Vagina (tissue), 2 donors: ENCODE data around the gene SEZ6L. TPM values are rescaled to one million over a fixed set of nuclear protein-coding genes. Genes with fewer than 3 reads are reported as not detected.
A peak's percentile ranks its signal among the peaks of the same experiment; 100 is the strongest.

Experiments
- DNase-seq, 2 donors: peaks; one replicate each; pipeline ENCODE4 v3.0.0-alpha.2; 2017; ENCODE audit errors: extremely low spot score in 2 of 2
- H3K27ac ChIP-seq: fragments of 200-600 bp; sonication (generic); one replicate; pipeline ENCODE4 v1.5.1; 2019
- H3K27me3 ChIP-seq: fragments of 200-600 bp; sonication (generic); one replicate; pipeline ENCODE4 v1.5.1; 2019
- H3K36me3 ChIP-seq, 2 donors: fragments of 200-600 bp; sonication (generic); one replicate each; pipeline ENCODE4 v1.5.1; 2017 to 2019
- H3K4me1 ChIP-seq: fragments of 200-600 bp; sonication (generic); one replicate; pipeline ENCODE4 v1.5.1; 2019
- H3K4me3 ChIP-seq, 2 donors: fragments of 200-600 bp; sonication (generic); 1 replicate in 1 of 2; 2 replicates in 1 of 2; pipeline ENCODE4 v1.5.1; 2016 to 2019
- H3K9me3 ChIP-seq: fragments of 200-600 bp; sonication (generic); one replicate; pipeline ENCODE4 v1.5.1; 2019
- CTCF ChIP-seq, 3 experiments: fragments of 450-650 bp in 2 of 3; fragments of 200-600 bp in 1 of 3; sonication (generic) in 1 of 3; IDR thresholded peaks; one replicate each; pipeline ENCODE4 v1.5.1; 2017 to 2019; ENCODE audit warnings: antibody characterized with exemption in 3 of 3, mild to moderate bottlenecking in 2 of 3, moderate library complexity in 2 of 3
- POLR2A ChIP-seq, 2 donors: fragments of 450-650 bp; IDR thresholded peaks; one replicate each; pipeline ENCODE4 v1.6.1; 2017; ENCODE audit warnings: antibody characterized with exemption in 2 of 2, mild to moderate bottlenecking in 2 of 2, moderate library complexity in 2 of 2
- POLR2AphosphoS5 ChIP-seq, 2 donors: sonication (generic); formaldehyde crosslinking; IDR thresholded peaks; one replicate each; pipeline ENCODE4 v1.9.0; 2017; ENCODE audit warnings: antibody characterized with exemption in 2 of 2, mild to moderate bottlenecking in 2 of 2, low read depth in 1 of 2; ENCODE audit not compliant: insufficient read depth in 1 of 2
- intact Hi-C: fragments of 100-400 bp; cut with DNase I; formaldehyde crosslinking; loops from one replicate; pipeline ENCODE4 v1.15.1; 2023
- total RNA-seq: library from RNA; depleted of rRNA; stranded (reverse); fragments of >200 nt; gene quantifications from one replicate; pipeline ENCODE4 v1.2.3, GENCODE V29; 2016

SEZ6L gene
- total RNA-seq, 1 donor from 2014 or later = 1.2 TPM

- Histone ChIP-seq H3K9me3 (no peaks in the 10 kb centered on the region), H3K36me3 (no peaks in the 10 kb centered on the region), H3K4me1 (no peaks in the 10 kb centered on the region), H3K27me3 (no peaks in the 10 kb centered on the region), H3K27ac (no peak overlapping the region), H3K4me3 (no peak overlapping the region)
- peak in 1 of 2 donors; percentile 16 for DNase-seq
- intact Hi-C loops = no loop called here
- TF ChIP-seq CTCF (IDR thresholded peaks at IDR 0.05) = no peak
- TF ChIP-seq POLR2A (IDR thresholded peaks at IDR 0.05) = no peak
- TF ChIP-seq POLR2AphosphoS5 (IDR thresholded peaks at IDR 0.05; ENCODE audit: insufficient read depth in 1 of 2, low read depth in 1 of 2) = no peak
These were observed 25.6 kb downstream of the SEZ6L start for GRCh38 chr22:26194877-26195276.

- Histone ChIP-seq H3K9me3 (no peaks in the 10 kb centered on the region), H3K27ac (no peak overlapping the region), H3K4me3 (no peak overlapping the region), H3K36me3 (no peaks in the 10 kb centered on the region), H3K4me1 (no peaks in the 10 kb centered on the region), H3K27me3 (no peaks in the 10 kb centered on the region)
- TF ChIP-seq POLR2AphosphoS5 (IDR thresholded peaks at IDR 0.05; ENCODE audit: insufficient read depth in 1 of 2, low read depth in 1 of 2) (no peak), POLR2A (IDR thresholded peaks at IDR 0.05) (no peak), CTCF (IDR thresholded peaks at IDR 0.05) (no peak)
- intact Hi-C loops = no loop called here
- peak in 1 of 2 donors; percentile 13 for DNase-seq
These were observed 27.4 kb downstream of the SEZ6L start for GRCh38 chr22:26196657-26197056.

GRCh38 chr22:26197425-26197824, 28.2 kb downstream of the SEZ6L start:
- no peak overlapping the region for H3K27ac ChIP-seq
- peak in 1 of 2 donors; percentile 49 for DNase-seq
- H3K36me3 ChIP-seq = no peaks in the 10 kb centered on the region
- H3K9me3 ChIP-seq = no peaks in the 10 kb centered on the region
- H3K4me1 ChIP-seq = no peaks in the 10 kb centered on the region
- no peak for TF ChIP-seq CTCF (IDR thresholded peaks at IDR 0.05)
- no peak for TF ChIP-seq POLR2A (IDR thresholded peaks at IDR 0.05)
- TF ChIP-seq POLR2AphosphoS5 (IDR thresholded peaks at IDR 0.05; ENCODE audit: insufficient read depth in 1 of 2, low read depth in 1 of 2) = no peak
- intact Hi-C loops = no loop called here
- H3K27me3 ChIP-seq = no peaks in the 10 kb centered on the region
- no peak overlapping the region for H3K4me3 ChIP-seq

- H3K27ac ChIP-seq = no peak overlapping the region
- no peaks in the 10 kb centered on the region for H3K4me1 ChIP-seq
- no peaks in the 10 kb centered on the region for H3K9me3 ChIP-seq
- DNase-seq = peak in 1 of 2 donors; percentile 10
- intact Hi-C loops = no loop called here
- H3K36me3 ChIP-seq = no peaks in the 10 kb centered on the region
- H3K27me3 ChIP-seq = no peaks in the 10 kb centered on the region
- H3K4me3 ChIP-seq = no peak overlapping the region
- TF ChIP-seq CTCF (IDR thresholded peaks at IDR 0.05) (no peak), POLR2A (IDR thresholded peaks at IDR 0.05) (no peak), POLR2AphosphoS5 (IDR thresholded peaks at IDR 0.05; ENCODE audit: insufficient read depth in 1 of 2, low read depth in 1 of 2) (no peak)
These were observed 30.4 kb downstream of the SEZ6L start for GRCh38 chr22:26199665-26200064.

GRCh38 chr22:26202280-26202924, 33.1 kb downstream of the SEZ6L start:
- H3K27me3 ChIP-seq = no peaks in the 10 kb centered on the region
- H3K36me3 ChIP-seq = no peaks in the 10 kb centered on the region
- intact Hi-C loops = no loop called here
- no peaks in the 10 kb centered on the region for H3K9me3 ChIP-seq
- TF ChIP-seq POLR2A (IDR thresholded peaks at IDR 0.05) = no peak
- no peak for TF ChIP-seq CTCF (IDR thresholded peaks at IDR 0.05)
- TF ChIP-seq POLR2AphosphoS5 (IDR thresholded peaks at IDR 0.05; ENCODE audit: insufficient read depth in 1 of 2, low read depth in 1 of 2) = no peak
- no peak overlapping the region for H3K27ac ChIP-seq
- DNase-seq = peak in 1 of 2 donors; percentile 10
- no peaks in the 10 kb centered on the region for H3K4me1 ChIP-seq
- no peak overlapping the region for H3K4me3 ChIP-seq
